Fibroblast of lung (primary cell): ENCODE data around the gene FZR1.

Source experiments
- CTCF ChIP-seq, 2 donors: IDR thresholded peaks in 1 of 2; conservative IDR thresholded peaks in 1 of 2; 1 replicate in 1 of 2; 2 replicates in 1 of 2; pipeline ENCODE4 v1.5.1; 2011 to 2012; ENCODE audit warnings: low read length in 2 of 2, control low read depth in 1 of 2, inconsistent platforms in 1 of 2, low read depth in 1 of 2, mild to moderate bottlenecking in 1 of 2
- EZH2 ChIP-seq: IDR thresholded peaks from 2 replicates; pipeline ENCODE4 v1.5.1; 2012; ENCODE audit warnings: low read length, control low read depth, mild to moderate bottlenecking; ENCODE audit errors: missing control alignments

DNA sequence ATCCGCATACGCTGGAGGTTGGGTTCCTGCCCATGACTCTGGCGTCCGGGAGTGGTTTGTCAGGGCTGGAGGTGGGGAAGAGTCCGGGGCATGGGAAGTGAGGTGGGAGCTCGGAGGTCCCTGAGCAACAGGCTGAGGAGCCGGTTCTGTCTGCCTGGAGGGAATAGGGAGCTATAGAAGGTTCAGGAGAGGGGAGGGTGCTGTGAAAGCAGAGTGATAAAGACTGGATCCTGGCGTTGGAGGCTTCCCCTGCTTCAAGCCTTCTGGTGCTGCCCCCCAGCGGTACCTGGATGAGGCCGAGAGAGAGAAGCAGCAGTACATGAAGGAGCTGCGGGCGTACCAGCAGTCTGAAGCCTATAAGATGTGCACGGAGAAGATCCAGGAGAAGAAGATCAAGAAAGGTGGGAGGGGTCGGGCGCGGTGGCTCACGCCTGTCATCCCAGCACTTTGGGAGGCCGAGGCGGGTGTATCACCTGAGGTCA is 69.2 kb downstream of the FZR1 start:
- TF ChIP-seq CTCF (conservative IDR thresholded peaks at IDR 0.05 in 1 of 2, IDR thresholded peaks at IDR 0.05 in 1 of 2; ENCODE audit: low read depth in 1 of 2, low read length in 2 of 2), result peak in 1 of 2 donors; percentile 30
- no peak for TF ChIP-seq EZH2
